Islet precursor cell (in vitro differentiated cells): ENCODE measurements around the gene UNC5A.
A peak's percentile ranks its signal among the peaks of the same experiment; 100 is the strongest.

Source experiments
- DNase-seq: peaks from one replicate; pipeline ENCODE4 v3.0.0-alpha.2; 2018

The UNC5A gene

GRCh38 chr5:176881816-176882566 lies 71.6 kb downstream of the UNC5A start:
- DNase-seq, result no peak

GRCh38 chr5:176882567-176882903 lies 72.2 kb downstream of the UNC5A start:
- DNase-seq, result no peak

- DNase-seq, result no peak
Measured at GRCh38 chr5:176883700-176884570, 73.6 kb downstream of the UNC5A start.

GRCh38 chr5:176884571-176884890 lies 74.2 kb downstream of the UNC5A start:
- no peak for DNase-seq

- DNase-seq, result no peak
Measured at GRCh38 chr5:176886336-176887251, 76.2 kb downstream of the UNC5A start.

- no peak for DNase-seq
Measured at GRCh38 chr5:176887252-176887849, 77.0 kb downstream of the UNC5A start.

- DNase-seq, result no peak
Measured at GRCh38 chr5:176888016-176888864, 77.9 kb downstream of the UNC5A start.

- DNase-seq, result no peak
Measured at GRCh38 chr5:176888865-176889165, 78.5 kb downstream of the UNC5A start.

GRCh38 chr5:176889321-176890280 lies 79.2 kb downstream of the UNC5A start:
- peak; percentile 43 for DNase-seq

GRCh38 chr5:176890455-176891330 lies 80.3 kb downstream of the UNC5A start:
- peak; percentile 30 for DNase-seq

GRCh38 chr5:176891331-176891958 lies 81.1 kb downstream of the UNC5A start:
- peak; percentile 42 for DNase-seq

- peak; percentile 35 for DNase-seq
Measured at GRCh38 chr5:176892663-176893062, 82.3 kb downstream of the UNC5A start.

- peak; percentile 49 for DNase-seq
Measured at GRCh38 chr5:176894298-176894697, 83.9 kb downstream of the UNC5A start.

- no peak for DNase-seq
Measured at GRCh38 chr5:176895831-176896230, 85.5 kb downstream of the UNC5A start.

GRCh38 chr5:176897263-176897662 lies 86.9 kb downstream of the UNC5A start:
- DNase-seq, result peak; percentile 40

GRCh38 chr5:176899296-176899891 lies 89.0 kb downstream of the UNC5A start, which contains the start of gene HK3:
HK3 (minus strand) TSS chr5:176899346; CDS start chr5:176896159, 3,187 bp downstream.
- peak; percentile 40 for DNase-seq

GRCh38 chr5:176899946-176900779 lies 89.8 kb downstream of the UNC5A start:
- peak; percentile 48 for DNase-seq

- no peak for DNase-seq
Measured at GRCh38 chr5:176900780-176901204, 90.4 kb downstream of the UNC5A start.
